CD4-positive, alpha-beta T cell treated with Interferon alpha-2 for 1 hour (primary cell): Measurements from ENCODE around the gene B4GALNT2.
"Not testable (repeated sequence)": the region's sequence is repeated elsewhere in the genome, so short reads cannot be mapped to it uniquely, and the experiment has no call there.

Experiments
- DNase-seq, 2 donors: peaks; one replicate each; pipeline ENCODE4 v3.0.0-alpha.2; 2020 to 2022

The B4GALNT2 gene

GRCh38 chr17:49132699-49133364 is at the start of gene B4GALNT2:
Gene B4GALNT2, plus strand, starts transcription at chr17:49132769. Its CDS starts 24 bp downstream, at chr17:49132793.
- peak in 1 of 2 donors; percentile 2 for DNase-seq

DNA sequence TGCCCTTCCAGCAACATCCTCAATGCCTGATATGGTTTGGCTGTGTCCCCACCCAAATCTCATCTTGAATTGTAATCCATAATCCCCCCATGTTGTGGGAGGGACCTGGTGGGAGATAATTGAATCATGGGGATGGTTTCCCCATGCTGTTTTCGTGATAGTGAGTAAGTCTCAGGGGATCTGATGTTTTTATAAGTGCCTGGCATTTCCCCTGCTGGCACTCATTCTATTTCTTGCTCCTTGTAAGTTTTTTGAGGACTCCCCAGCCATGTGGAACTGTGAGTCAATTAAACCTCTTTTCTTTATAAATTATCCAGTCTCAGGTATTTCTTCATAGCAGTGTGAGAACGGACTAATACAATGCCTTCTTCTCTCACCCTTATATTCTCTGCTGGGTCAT is 47.5 kb upstream of the B4GALNT2 start:
- not testable (repeated sequence) for DNase-seq

GRCh38 chr17:49085565-49086315 is 46.8 kb upstream of the B4GALNT2 start:
- DNase-seq = no peak

DNA sequence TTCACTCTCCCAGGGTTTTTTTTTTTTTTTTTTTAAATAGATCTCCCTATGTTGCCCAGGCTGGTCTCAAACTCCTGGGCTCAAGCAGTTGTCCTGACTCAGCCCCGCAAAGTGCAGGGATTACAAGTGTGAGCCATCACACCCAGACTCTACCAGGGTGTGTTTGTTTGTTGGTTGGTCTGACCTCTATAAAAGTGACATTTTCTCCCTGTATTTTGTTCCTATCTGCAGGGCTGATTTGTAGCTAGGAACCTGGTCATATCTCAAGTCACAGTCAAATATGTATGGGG is 46.3 kb upstream of the B4GALNT2 start:
- DNase-seq = no peak

- no peak for DNase-seq
These were observed 45.9 kb upstream of the B4GALNT2 start for GRCh38 chr17:49086649-49087048.

GRCh38 chr17:49089094-49089493 is 43.5 kb upstream of the B4GALNT2 start:
- DNase-seq = no peak

GRCh38 chr17:49090878-49091594 is 41.5 kb upstream of the B4GALNT2 start:
- no peak for DNase-seq

DNA sequence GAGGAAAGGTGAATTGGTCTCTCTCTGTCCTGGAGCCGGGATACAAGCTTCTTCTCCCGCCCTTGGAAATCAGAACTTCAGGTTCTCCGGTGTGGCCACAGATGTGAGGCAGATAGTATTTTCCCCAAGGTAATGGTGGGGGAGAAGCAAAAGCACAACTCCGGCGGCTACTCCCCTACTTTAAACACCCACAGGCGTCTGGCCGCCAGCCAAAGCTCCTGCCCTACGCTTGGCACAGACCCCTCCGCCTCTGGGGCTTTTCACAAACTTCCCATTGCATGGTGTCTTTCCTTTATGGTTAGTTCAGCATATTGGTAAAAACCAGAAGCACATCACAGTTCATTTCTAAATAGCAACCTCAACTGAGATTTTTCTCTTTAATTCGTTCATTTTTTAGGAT is 39.4 kb upstream of the B4GALNT2 start:
- no peak for DNase-seq

GRCh38 chr17:49100601-49101000 is 32.0 kb upstream of the B4GALNT2 start:
- no peak for DNase-seq

- DNase-seq = no peak
These were observed 31.5 kb upstream of the B4GALNT2 start for GRCh38 chr17:49101054-49101534.

DNA sequence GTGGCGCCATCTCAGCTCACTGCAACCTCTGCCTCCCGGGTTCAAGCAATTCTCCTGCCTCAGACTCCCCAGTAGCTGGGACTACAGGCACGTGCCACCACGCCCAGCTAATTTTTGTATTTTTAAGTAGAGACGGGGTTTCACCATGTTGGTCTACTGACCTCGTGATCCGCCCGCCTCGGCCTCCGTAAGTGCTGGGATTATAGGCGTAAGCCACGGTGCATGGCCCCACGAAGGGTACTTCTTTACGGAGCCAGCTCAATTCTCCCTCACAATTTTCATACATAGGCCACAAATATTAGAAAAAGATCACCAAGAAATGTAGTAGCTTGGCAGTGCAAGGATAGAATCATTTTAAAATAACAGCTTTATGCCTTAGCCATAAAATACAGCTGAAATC is 29.2 kb upstream of the B4GALNT2 start:
- DNase-seq = not testable (repeated sequence)

- no peak for DNase-seq
These were observed 28.0 kb upstream of the B4GALNT2 start for GRCh38 chr17:49104511-49105074.

DNA sequence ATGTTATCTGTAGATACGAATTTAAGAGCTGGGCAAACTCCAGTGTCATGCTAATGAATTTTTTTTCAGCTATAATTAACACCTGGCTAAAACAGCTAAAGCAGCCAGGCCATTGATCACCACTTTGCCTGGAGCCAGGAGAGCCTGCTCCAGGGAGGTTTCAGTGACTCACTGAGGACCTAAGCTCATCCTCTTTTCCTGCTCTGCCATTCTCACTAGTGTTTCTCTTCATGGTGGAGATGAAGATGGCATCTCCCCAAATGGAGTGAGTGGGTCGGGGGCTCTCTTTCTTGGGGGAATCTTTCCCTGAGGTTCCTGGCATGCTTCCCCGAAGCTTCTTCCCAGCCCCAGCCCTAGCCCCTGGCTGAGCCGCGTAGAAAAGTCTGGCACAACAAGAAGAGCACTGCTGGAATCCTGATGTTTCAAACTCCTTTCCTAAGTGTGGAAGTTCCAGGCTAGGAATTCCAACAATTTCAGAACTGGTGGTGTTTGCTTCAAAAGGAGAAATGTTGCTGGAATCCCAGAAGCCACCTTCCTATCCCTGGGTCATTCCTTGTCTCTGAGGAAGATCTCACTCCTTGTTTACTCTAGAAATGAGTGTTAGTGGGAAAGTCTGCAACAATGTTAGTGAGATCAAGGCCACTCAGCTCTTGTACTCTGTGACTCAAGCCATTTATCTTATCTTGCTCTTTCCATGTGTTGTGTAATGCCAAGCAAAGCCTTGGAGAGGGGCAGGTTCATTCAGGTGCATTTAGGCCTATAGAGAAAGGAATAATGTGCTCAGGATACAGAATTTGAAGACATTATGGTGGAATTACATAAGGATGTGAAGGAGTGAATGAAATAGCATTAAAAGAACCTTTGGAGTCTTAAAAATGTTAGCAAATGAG is 26.0 kb upstream of the B4GALNT2 start:
- no peak for DNase-seq

DNA sequence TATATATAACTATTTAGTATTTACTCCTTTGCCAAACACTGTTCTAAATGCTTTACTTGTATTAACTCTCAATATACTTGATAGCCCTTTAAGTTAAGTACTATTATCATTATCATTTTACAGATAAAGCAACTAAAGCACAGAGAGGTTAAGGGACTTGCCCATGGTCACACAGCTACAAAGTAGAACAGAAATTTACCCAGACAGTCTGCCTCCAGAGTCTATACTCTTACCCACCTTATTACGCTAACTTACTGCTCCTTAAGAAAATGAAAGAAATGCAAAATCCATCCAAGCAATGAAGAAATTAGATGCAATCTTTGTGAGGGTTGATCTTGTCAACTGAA is 25.4 kb upstream of the B4GALNT2 start:
- DNase-seq = no peak

GRCh38 chr17:49108318-49108717 is 24.3 kb upstream of the B4GALNT2 start:
- no peak for DNase-seq

DNA sequence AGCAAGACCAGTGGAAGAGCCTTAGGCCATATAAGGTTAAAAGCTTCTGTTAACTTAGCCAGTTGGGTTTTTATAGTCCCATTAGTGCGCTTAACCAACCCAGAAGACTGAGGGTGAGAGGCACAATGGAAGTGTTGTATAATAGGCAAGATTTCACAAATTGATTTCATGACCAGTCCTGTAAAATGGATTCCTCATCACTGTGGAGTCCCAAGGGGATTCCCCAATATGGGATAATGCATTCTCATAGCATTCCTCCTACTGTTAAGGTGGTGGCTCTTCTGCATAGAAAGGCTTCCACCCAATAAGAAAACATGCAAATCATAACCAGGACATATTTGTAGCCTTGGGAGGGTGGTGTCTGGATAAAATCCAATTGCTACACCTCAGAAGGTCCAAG is 22.1 kb upstream of the B4GALNT2 start:
- no peak for DNase-seq

DNA sequence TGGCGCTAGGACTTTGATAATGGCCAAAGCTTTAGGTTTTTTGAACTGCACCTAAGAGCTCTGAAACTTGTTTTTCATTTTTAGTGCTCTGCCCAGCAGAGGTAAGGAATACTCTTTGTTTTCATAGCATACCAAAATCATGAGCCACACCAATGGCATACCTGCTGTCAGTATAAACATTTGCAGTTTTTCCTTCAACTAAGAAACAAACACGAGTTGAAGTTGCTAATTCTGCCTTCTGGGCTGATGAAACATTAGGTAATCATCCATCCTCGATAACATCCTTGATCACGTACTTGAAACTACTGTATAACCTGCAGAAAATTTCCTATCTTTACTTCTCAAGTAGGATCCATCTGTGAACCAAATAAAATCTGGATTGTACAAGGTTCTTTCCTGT is 20.6 kb upstream of the B4GALNT2 start:
- DNase-seq = no peak

GRCh38 chr17:49112936-49113335 is 19.6 kb upstream of the B4GALNT2 start:
- DNase-seq = no peak

- DNase-seq = no peak
These were observed 17.9 kb upstream of the B4GALNT2 start for GRCh38 chr17:49114703-49115102.

DNA sequence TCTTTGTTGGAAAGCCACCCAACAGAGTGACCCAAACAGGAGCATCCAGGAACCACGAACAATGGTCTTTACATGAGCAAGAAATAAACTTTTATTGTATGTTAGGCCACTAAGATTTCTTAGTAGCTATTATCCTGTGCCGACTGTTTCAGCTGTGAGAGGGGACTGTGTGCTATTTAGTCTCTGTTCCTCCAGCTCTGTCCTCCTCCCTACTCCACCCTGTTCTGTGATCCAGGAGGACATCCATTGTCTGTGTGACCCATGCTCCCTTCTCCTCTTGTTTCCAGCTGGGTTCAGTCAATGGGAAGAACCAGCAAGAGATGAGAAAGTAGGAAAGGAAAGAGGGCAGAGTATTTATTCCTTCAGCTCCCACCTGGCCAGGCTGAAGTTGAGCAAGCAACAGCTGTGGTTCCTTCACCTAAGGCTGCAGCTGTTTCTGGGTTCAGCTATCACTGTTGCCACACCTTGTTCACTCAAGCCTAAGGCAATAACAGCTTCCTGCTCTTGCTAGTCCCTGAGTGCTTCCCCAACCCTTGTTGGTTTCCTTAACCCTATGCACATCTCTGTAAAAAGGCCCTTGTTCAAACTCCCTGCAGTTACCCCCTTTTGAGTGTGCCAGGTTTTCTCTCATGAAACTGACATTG is 14.9 kb upstream of the B4GALNT2 start:
- DNase-seq = no peak

GRCh38 chr17:49120166-49120565 is 12.4 kb upstream of the B4GALNT2 start:
- no peak for DNase-seq

- no peak for DNase-seq
These were observed 10.8 kb upstream of the B4GALNT2 start for GRCh38 chr17:49121696-49122292.
